ENCODE measurements around the gene CHD5.

- TF ChIP-seq CTCF (IDR thresholded peaks at IDR 0.05) (no peak), POLR2A (IDR thresholded peaks at IDR 0.05) (no peak)
These were observed 79.0 kb downstream of the CHD5 start for GRCh38 chr1:6100861-6101783.
